WERI-Rb-1 (cell line): ENCODE results near the gene OLIG3.

ENCODE experiments used
- DNase-seq: peaks from one replicate; pipeline ENCODE4 v3.0.0-alpha.2; 2020
- H3K27ac ChIP-seq: fragments of 250-450 bp; sonication (Bioruptor Pico); 2 replicates; pipeline ENCODE4 v1.5.1; 2020; ENCODE audit warnings: mild to moderate bottlenecking, moderate library complexity
- H3K27me3 ChIP-seq: fragments of 250-450 bp; sonication (Bioruptor Pico); 2 replicates; pipeline ENCODE4 v1.5.1; 2021; ENCODE audit warnings: mild to moderate bottlenecking, low read depth, moderate library complexity; ENCODE audit not compliant: insufficient read depth, severe bottlenecking
- H3K36me3 ChIP-seq: fragments of 250-450 bp; sonication (Bioruptor Pico); 2 replicates; pipeline ENCODE4 v1.5.1; 2020; ENCODE audit warnings: mild to moderate bottlenecking, moderate library complexity
- H3K4me3 ChIP-seq: 2 replicates; pipeline ENCODE4 v1.5.1; 2011; ENCODE audit warnings: low read depth, mild to moderate bottlenecking, control low read depth, low read length
- H3K9me3 ChIP-seq: fragments of 250-450 bp; sonication (Bioruptor Pico); 2 replicates; pipeline ENCODE4 v1.5.1; 2021; ENCODE audit warnings: mild to moderate bottlenecking, moderate library complexity; ENCODE audit not compliant: severe bottlenecking
- CTCF ChIP-seq: IDR thresholded peaks from 2 replicates; pipeline ENCODE4 v1.5.1; 2011; ENCODE audit warnings: low read depth, mild to moderate bottlenecking, control low read depth, inconsistent platforms, low read length

Gene OLIG3

GRCh38 chr6:137471497-137471896, 22.7 kb downstream of the OLIG3 start:
- no peaks in the 10 kb centered on the region for H3K9me3 ChIP-seq
- no peak overlapping the region for H3K4me3 ChIP-seq
- DNase-seq, result no peak
- H3K27me3 ChIP-seq, result peaks cover 8% of the 10 kb centered on the region
- no peak overlapping the region for H3K27ac ChIP-seq
- no peak for TF ChIP-seq CTCF
- H3K36me3 ChIP-seq, result no peaks in the 10 kb centered on the region

- TF ChIP-seq CTCF, result no peak
- no peaks in the 10 kb centered on the region for H3K27me3 ChIP-seq
- H3K36me3 ChIP-seq, result no peaks in the 10 kb centered on the region
- H3K9me3 ChIP-seq, result no peaks in the 10 kb centered on the region
- H3K4me3 ChIP-seq, result no peak overlapping the region
- no peak overlapping the region for H3K27ac ChIP-seq
- no peak for DNase-seq
Measured at GRCh38 chr6:137467211-137467610, 27.0 kb downstream of the OLIG3 start.

- DNase-seq, result no peak
- no peaks in the 10 kb centered on the region for H3K9me3 ChIP-seq
- no peak for TF ChIP-seq CTCF
- H3K27me3 ChIP-seq, result no peaks in the 10 kb centered on the region
- H3K36me3 ChIP-seq, result no peaks in the 10 kb centered on the region
- H3K4me3 ChIP-seq, result no peak overlapping the region
- H3K27ac ChIP-seq, result no peak overlapping the region
Measured at GRCh38 chr6:137465378-137466009, 28.7 kb downstream of the OLIG3 start.

- no peak for TF ChIP-seq CTCF
- Histone ChIP-seq H3K36me3 (no peaks in the 10 kb centered on the region), H3K9me3 (no peaks in the 10 kb centered on the region), H3K27me3 (no peaks in the 10 kb centered on the region), H3K4me3 (no peak overlapping the region), H3K27ac (no peak overlapping the region)
- DNase-seq, result no peak
Measured at GRCh38 chr6:137452333-137452894, 41.8 kb downstream of the OLIG3 start.

- no peak for DNase-seq
- Histone ChIP-seq H3K27ac (no peak overlapping the region), H3K4me3 (no peak overlapping the region), H3K36me3 (no peaks in the 10 kb centered on the region), H3K27me3 (no peaks in the 10 kb centered on the region), H3K9me3 (no peaks in the 10 kb centered on the region)
- TF ChIP-seq CTCF, result no peak
Measured at GRCh38 chr6:137443901-137444300, 50.3 kb downstream of the OLIG3 start.
